ENCODE measurements around the gene FXYD7.

DNA sequence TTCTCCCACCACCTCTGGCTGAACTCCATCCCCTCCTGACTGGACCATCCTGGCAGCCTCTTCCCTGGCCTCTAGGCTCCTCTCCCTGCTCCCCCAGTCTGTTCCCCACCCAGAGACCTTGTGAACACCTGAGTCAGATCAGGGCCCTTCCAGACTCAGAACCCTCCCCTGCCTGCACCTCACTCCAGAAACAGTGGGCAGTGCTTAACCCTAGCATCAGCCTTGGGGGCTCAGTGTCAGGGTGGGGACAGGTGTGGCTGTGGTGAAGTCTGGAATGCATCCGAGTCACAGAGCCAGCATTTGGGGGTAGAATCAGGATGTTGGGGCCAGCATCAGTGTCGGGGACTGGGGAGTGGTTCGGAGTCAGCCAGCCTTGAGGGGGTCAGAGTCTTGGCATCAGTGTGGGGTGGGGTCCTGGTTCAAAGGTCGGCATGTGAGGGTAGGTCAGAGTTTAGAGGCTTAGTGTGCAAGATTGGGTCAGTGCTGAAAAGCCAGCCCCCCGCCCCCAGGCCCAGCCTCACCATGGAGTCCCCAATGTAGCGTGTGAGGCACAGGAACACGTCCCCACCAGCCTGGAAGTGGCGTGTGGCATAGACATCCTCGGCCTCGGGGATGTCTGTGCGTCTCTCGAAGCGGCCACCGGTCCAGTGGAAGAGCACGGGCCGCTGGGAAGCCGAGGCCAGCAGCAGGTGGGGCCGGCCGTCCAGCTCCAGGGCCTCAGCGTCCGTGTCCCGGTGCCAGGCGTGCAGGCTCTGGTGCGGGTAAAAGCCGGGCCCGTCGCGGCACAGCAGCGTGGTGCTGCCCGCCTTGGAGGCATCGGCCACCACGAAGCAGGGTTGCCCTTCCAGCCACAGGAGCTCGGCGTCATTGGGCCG, 17.1 kb upstream of the FXYD7 start:
- TF ChIP-seq ZNF394 (tag by site-specific recombination; IDR thresholded peaks at IDR 0.05; ENCODE audit: borderline replicate concordance) (no peak), ZNF529 (tag by site-specific recombination; IDR thresholded peaks at IDR 0.05; ENCODE audit: insufficient replicate concordance) (no peak), ZNF146 (tag by site-specific recombination; IDR thresholded peaks at IDR 0.05) (no peak), ZNF248 (tag by site-specific recombination; IDR thresholded peaks at IDR 0.05) (no peak), ZNF561 (tag by site-specific recombination; IDR thresholded peaks at IDR 0.05; ENCODE audit: borderline replicate concordance) (no peak)
